ENCODE data around the gene PASK. TPM values are rescaled to one million over a fixed set of nuclear protein-coding genes. Genes with fewer than 3 reads are reported as not detected.
A peak's percentile ranks its signal among the peaks of the same experiment; 100 is the strongest.
"Not testable (repeated sequence)": the region's sequence is repeated elsewhere in the genome, so short reads cannot be mapped to it uniquely, and the experiment has no call there.

PASK gene
- 10 to 100 TPM in 2 of 3 donors, 1 to 10 TPM in 1; 6.8 to 25.5 (median 20.6) TPM for total RNA-seq
- long read RNA-seq, donor 1, full-length matches to known transcripts, result 1 of 2 reads
- long read RNA-seq, donor 1, partial matches to known transcripts, result 0 of 2 reads
- long read RNA-seq, donor 1, other reads (novel, unspliced or antisense), result 1 of 2 reads
- long read RNA-seq, donor 2, partial matches to known transcripts, result 1 of 1 reads
- long read RNA-seq, donor 2, other reads (novel, unspliced or antisense), result 0 of 1 reads

GRCh38 chr2:241148891-241149674 lies at the start of gene PASK:
TSS of gene PASK (minus strand) at chr2:241149472. CDS start at chr2:241143032, 6,440 bp downstream.
- ATAC-seq (peak; percentile 91), DNase-seq (peak; percentile 94 to 97 (median 97))
- intact Hi-C loops (cut with DNase I, micrococcal nuclease), result no loop called here
- Histone ChIP-seq H3K9me3 (no peaks in the 10 kb centered on the region), H3K4me3 (peak within 1 kb of the TSS; percentile 96), H3K4me1 (ENCODE audit: low read depth) (peaks cover 12% of the 10 kb centered on the region), H3K36me3 (ENCODE audit: low read depth) (peaks cover 3% of the 10 kb centered on the region)
- TF ChIP-seq, protein P1, sequence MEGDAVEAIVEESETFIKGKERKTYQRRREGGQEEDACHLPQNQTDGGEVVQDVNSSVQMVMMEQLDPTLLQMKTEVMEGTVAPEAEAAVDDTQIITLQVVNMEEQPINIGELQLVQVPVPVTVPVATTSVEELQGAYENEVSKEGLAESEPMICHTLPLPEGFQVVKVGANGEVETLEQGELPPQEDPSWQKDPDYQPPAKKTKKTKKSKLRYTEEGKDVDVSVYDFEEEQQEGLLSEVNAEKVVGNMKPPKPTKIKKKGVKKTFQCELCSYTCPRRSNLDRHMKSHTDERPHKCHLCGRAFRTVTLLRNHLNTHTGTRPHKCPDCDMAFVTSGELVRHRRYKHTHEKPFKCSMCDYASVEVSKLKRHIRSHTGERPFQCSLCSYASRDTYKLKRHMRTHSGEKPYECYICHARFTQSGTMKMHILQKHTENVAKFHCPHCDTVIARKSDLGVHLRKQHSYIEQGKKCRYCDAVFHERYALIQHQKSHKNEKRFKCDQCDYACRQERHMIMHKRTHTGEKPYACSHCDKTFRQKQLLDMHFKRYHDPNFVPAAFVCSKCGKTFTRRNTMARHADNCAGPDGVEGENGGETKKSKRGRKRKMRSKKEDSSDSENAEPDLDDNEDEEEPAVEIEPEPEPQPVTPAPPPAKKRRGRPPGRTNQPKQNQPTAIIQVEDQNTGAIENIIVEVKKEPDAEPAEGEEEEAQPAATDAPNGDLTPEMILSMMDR (IDR thresholded peaks at IDR 0.05), result no peak

DNA sequence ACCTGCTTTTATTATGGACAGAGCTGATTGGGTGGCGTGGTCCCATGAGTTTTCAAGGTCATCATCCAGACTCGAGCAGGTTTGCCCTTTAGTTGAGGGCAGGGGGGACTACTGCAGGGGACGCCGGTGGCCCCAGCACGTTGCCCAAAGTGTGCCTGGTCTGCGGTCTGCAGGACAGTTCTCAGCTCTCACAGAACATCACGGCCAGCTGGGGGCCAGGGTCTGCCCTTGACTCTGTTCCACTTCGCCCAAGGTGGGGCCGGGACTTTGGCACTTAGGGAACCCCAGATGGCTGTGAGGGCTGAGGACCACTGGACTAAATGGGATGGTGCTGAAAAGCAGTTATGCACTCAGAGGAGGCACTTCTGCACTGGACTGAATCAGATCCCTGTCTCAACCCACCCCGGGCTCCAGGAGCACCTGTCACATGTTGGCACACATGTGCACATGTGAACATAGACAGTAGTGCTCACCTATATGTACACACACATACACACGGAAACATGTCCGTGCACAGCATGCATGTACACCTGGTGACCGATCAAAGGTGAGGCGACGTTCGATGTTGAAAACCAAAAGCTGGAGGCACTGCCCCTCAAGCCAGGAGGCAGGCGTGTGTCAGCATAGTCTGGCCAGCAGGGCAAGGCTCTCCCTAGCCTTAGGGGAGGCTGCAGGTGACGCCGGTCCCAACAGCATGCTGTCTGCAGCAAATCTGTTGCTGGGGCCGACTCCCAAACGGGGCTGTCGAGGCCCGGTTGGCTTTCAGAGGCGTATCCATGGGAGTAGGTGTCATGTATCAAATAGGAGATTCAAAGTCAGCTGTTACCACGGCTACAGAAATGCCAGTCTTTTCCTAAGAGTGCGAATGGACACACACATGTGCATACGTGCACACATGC lies 49.4 kb upstream of the PASK start:
- Histone ChIP-seq H3K9me3 (no peaks in the 10 kb centered on the region), H3K4me1 (ENCODE audit: low read depth) (no peaks in the 10 kb centered on the region), H3K4me3 (no peak overlapping the region), H3K36me3 (ENCODE audit: low read depth) (no peaks in the 10 kb centered on the region)
- ATAC-seq, result no peak
- intact Hi-C loops (cut with DNase I, micrococcal nuclease), result no loop called here
- no peak for DNase-seq
- TF ChIP-seq, protein P1 (IDR thresholded peaks at IDR 0.05), result no peak

GRCh38 chr2:241197947-241198346 lies 48.7 kb upstream of the PASK start:
- intact Hi-C loops (cut with DNase I, micrococcal nuclease), result no loop called here
- TF ChIP-seq, protein P1 (IDR thresholded peaks at IDR 0.05), result no peak
- H3K4me3 ChIP-seq, result no peak overlapping the region
- H3K9me3 ChIP-seq, result no peaks in the 10 kb centered on the region
- no peak for DNase-seq
- ATAC-seq, result no peak
- H3K36me3 ChIP-seq (ENCODE audit: low read depth), result no peaks in the 10 kb centered on the region
- H3K4me1 ChIP-seq (ENCODE audit: low read depth), result no peaks in the 10 kb centered on the region

DNA sequence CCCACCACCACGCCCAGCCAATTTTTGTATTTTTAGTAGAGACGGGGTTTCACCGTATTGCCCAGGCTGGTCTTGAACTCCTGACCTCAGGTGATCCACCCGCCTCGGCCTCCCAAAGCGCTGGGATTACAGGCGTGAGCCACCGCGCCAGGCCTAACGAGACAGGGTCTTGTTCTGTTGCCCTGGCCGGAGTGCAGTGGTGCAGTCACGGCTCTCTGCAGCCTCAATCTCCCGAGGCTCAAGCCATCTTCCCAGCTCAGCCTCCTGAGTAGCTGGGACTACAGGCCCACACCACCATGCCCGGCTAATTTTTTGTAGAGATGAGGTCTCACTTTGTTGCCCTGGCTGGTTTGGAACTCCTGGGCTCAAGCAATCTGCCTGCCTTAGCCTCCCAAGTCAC lies 48.0 kb upstream of the PASK start:
- H3K36me3 ChIP-seq (ENCODE audit: low read depth); DNase-seq; H3K4me3 ChIP-seq; H3K4me1 ChIP-seq (ENCODE audit: low read depth); ATAC-seq; H3K9me3 ChIP-seq; intact Hi-C loops (cut with DNase I, micrococcal nuclease): not testable (repeated sequence)

DNA sequence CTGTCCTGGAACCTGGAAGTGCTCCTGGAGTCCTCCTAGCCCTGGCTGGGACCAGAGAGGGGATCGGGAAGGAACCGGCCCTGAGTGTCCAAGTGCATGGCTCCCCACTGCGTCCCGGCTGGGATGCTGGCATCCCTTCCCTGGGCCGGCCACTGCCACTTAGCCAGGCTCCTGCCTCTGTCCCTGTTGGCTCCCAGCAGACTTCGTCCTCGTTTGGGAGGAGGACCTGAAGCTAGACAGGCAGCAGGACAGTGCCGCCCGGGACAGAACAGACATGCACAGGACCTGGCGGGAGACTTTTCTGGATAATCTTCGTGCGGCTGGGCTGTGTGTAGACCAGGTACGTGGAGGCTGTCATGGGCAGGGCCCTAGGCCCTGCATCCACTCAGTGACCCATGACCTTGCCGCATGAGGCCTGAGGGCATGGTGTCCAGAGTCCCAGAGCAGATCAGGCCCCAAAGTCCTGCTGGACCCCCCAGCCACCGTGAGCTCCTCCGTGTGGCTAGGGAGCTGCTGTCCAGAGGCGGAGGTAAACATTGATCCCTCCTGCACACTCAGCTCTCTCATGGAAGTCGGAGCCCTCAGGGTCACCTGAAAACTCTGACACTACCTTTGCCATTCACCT lies 46.3 kb upstream of the PASK start:
- H3K9me3 ChIP-seq, result no peaks in the 10 kb centered on the region
- TF ChIP-seq, protein P1 (IDR thresholded peaks at IDR 0.05), result no peak
- ATAC-seq (no peak), DNase-seq (peak in 1 of 3 donors; percentile 17)
- H3K4me1 ChIP-seq (ENCODE audit: low read depth), result peaks cover 3% of the 10 kb centered on the region
- intact Hi-C loops (cut with DNase I, micrococcal nuclease), result no loop called here
- no peaks in the 10 kb centered on the region for H3K36me3 ChIP-seq (ENCODE audit: low read depth)
- H3K4me3 ChIP-seq, result no peak overlapping the region
